ENCODE measurements around the gene PBX1.

DNA sequence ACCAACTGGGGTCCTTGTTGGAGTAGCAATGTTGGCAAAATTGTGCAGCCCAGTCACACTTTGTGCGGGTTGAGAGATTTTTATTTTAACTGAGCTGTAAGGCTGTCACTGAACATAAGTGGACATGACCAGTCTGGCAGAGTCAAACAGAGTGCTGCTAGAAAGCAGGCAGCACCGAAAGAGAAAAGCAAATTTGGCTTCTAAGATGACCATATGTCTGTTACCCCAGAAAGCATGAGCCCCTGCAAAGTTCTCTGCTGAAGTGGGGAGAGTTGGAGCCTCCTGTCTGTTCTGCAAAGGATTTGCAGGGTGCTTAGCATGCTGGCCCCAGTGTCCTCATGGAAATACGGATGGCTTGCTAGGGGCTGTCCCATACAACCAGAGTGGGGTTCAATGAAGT lies 220.4 kb downstream of the PBX1 start:
- TF ChIP-seq, protein P1, sequence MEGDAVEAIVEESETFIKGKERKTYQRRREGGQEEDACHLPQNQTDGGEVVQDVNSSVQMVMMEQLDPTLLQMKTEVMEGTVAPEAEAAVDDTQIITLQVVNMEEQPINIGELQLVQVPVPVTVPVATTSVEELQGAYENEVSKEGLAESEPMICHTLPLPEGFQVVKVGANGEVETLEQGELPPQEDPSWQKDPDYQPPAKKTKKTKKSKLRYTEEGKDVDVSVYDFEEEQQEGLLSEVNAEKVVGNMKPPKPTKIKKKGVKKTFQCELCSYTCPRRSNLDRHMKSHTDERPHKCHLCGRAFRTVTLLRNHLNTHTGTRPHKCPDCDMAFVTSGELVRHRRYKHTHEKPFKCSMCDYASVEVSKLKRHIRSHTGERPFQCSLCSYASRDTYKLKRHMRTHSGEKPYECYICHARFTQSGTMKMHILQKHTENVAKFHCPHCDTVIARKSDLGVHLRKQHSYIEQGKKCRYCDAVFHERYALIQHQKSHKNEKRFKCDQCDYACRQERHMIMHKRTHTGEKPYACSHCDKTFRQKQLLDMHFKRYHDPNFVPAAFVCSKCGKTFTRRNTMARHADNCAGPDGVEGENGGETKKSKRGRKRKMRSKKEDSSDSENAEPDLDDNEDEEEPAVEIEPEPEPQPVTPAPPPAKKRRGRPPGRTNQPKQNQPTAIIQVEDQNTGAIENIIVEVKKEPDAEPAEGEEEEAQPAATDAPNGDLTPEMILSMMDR (conservative IDR thresholded peaks at IDR 0.05; ENCODE audit: low read depth in 2 of 2) = 0 out of 4 replicates have a peak, but pooled peaks of 1 of the 2 experiments have one; percentile 7
- no peak for TF ChIP-seq EZH2phosphoT487 (IDR thresholded peaks at IDR 0.05; ENCODE audit: unreplicated experiment)
- TF ChIP-seq, protein P2, sequence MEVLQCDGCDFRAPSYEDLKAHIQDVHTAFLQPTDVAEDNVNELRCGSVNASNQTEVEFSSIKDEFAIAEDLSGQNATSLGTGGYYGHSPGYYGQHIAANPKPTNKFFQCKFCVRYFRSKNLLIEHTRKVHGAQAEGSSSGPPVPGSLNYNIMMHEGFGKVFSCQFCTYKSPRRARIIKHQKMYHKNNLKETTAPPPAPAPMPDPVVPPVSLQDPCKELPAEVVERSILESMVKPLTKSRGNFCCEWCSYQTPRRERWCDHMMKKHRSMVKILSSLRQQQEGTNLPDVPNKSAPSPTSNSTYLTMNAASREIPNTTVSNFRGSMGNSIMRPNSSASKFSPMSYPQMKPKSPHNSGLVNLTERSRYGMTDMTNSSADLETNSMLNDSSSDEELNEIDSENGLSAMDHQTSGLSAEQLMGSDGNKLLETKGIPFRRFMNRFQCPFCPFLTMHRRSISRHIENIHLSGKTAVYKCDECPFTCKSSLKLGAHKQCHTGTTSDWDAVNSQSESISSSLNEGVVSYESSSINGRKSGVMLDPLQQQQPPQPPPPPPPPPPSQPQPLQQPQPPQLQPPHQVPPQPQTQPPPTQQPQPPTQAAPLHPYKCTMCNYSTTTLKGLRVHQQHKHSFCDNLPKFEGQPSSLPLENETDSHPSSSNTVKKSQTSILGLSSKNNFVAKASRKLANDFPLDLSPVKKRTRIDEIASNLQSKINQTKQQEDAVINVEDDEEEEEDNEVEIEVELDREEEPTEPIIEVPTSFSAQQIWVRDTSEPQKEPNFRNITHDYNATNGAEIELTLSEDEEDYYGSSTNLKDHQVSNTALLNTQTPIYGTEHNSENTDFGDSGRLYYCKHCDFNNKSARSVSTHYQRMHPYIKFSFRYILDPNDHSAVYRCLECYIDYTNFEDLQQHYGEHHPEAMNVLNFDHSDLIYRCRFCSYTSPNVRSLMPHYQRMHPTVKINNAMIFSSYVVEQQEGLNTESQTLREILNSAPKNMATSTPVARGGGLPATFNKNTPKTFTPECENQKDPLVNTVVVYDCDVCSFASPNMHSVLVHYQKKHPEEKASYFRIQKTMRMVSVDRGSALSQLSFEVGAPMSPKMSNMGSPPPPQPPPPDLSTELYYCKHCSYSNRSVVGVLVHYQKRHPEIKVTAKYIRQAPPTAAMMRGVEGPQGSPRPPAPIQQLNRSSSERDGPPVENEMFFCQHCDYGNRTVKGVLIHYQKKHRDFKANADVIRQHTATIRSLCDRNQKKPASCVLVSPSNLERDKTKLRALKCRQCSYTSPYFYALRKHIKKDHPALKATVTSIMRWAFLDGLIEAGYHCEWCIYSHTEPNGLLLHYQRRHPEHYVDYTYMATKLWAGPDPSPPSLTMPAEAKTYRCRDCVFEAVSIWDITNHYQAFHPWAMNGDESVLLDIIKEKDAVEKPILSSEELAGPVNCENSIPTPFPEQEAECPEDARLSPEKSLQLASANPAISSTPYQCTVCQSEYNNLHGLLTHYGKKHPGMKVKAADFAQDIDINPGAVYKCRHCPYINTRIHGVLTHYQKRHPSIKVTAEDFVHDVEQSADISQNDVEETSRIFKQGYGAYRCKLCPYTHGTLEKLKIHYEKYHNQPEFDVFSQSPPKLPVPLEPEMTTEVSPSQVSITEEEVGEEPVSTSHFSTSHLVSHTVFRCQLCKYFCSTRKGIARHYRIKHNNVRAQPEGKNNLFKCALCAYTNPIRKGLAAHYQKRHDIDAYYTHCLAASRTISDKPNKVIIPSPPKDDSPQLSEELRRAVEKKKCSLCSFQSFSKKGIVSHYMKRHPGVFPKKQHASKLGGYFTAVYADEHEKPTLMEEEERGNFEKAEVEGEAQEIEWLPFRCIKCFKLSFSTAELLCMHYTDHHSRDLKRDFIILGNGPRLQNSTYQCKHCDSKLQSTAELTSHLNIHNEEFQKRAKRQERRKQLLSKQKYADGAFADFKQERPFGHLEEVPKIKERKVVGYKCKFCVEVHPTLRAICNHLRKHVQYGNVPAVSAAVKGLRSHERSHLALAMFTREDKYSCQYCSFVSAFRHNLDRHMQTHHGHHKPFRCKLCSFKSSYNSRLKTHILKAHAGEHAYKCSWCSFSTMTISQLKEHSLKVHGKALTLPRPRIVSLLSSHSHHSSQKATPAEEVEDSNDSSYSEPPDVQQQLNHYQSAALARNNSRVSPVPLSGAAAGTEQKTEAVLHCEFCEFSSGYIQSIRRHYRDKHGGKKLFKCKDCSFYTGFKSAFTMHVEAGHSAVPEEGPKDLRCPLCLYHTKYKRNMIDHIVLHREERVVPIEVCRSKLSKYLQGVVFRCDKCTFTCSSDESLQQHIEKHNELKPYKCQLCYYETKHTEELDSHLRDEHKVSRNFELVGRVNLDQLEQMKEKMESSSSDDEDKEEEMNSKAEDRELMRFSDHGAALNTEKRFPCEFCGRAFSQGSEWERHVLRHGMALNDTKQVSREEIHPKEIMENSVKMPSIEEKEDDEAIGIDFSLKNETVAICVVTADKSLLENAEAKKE (CRISPR knock-in tag; IDR thresholded peaks at IDR 0.05) = no peak
- TF ChIP-seq POLR2AphosphoS5 (IDR thresholded peaks at IDR 0.05; ENCODE audit: low read depth) = no peak
- TF ChIP-seq ZNF114 (CRISPR knock-in tag; IDR thresholded peaks at IDR 0.05) = no peak
- TF ChIP-seq CREB1 (CRISPR knock-in tag; IDR thresholded peaks at IDR 0.05; ENCODE audit: low read depth) = no peak
- TF ChIP-seq EZH2 (IDR thresholded peaks at IDR 0.05; ENCODE audit: low read depth, unreplicated experiment) = no peak
- TF ChIP-seq, protein P3, sequence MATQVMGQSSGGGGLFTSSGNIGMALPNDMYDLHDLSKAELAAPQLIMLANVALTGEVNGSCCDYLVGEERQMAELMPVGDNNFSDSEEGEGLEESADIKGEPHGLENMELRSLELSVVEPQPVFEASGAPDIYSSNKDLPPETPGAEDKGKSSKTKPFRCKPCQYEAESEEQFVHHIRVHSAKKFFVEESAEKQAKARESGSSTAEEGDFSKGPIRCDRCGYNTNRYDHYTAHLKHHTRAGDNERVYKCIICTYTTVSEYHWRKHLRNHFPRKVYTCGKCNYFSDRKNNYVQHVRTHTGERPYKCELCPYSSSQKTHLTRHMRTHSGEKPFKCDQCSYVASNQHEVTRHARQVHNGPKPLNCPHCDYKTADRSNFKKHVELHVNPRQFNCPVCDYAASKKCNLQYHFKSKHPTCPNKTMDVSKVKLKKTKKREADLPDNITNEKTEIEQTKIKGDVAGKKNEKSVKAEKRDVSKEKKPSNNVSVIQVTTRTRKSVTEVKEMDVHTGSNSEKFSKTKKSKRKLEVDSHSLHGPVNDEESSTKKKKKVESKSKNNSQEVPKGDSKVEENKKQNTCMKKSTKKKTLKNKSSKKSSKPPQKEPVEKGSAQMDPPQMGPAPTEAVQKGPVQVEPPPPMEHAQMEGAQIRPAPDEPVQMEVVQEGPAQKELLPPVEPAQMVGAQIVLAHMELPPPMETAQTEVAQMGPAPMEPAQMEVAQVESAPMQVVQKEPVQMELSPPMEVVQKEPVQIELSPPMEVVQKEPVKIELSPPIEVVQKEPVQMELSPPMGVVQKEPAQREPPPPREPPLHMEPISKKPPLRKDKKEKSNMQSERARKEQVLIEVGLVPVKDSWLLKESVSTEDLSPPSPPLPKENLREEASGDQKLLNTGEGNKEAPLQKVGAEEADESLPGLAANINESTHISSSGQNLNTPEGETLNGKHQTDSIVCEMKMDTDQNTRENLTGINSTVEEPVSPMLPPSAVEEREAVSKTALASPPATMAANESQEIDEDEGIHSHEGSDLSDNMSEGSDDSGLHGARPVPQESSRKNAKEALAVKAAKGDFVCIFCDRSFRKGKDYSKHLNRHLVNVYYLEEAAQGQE (IDR thresholded peaks at IDR 0.05; ENCODE audit: unreplicated experiment) = no peak
- TF ChIP-seq, protein P4, sequence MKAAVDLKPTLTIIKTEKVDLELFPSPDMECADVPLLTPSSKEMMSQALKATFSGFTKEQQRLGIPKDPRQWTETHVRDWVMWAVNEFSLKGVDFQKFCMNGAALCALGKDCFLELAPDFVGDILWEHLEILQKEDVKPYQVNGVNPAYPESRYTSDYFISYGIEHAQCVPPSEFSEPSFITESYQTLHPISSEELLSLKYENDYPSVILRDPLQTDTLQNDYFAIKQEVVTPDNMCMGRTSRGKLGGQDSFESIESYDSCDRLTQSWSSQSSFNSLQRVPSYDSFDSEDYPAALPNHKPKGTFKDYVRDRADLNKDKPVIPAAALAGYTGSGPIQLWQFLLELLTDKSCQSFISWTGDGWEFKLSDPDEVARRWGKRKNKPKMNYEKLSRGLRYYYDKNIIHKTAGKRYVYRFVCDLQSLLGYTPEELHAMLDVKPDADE (IDR thresholded peaks at IDR 0.05) = no peak

Data from GM23338 (cell line).